NCI-H774 (cell line): Measurements from ENCODE around the gene WWC2.
"Not testable (repeated sequence)": the region's sequence is repeated elsewhere in the genome, so short reads cannot be mapped to it uniquely, and the experiment has no call there.

ENCODE experiments used
- DNase-seq: peaks from one replicate; lab custom pipeline; 2025; lab: John Stamatoyannopoulos, UW

The WWC2 gene

DNA sequence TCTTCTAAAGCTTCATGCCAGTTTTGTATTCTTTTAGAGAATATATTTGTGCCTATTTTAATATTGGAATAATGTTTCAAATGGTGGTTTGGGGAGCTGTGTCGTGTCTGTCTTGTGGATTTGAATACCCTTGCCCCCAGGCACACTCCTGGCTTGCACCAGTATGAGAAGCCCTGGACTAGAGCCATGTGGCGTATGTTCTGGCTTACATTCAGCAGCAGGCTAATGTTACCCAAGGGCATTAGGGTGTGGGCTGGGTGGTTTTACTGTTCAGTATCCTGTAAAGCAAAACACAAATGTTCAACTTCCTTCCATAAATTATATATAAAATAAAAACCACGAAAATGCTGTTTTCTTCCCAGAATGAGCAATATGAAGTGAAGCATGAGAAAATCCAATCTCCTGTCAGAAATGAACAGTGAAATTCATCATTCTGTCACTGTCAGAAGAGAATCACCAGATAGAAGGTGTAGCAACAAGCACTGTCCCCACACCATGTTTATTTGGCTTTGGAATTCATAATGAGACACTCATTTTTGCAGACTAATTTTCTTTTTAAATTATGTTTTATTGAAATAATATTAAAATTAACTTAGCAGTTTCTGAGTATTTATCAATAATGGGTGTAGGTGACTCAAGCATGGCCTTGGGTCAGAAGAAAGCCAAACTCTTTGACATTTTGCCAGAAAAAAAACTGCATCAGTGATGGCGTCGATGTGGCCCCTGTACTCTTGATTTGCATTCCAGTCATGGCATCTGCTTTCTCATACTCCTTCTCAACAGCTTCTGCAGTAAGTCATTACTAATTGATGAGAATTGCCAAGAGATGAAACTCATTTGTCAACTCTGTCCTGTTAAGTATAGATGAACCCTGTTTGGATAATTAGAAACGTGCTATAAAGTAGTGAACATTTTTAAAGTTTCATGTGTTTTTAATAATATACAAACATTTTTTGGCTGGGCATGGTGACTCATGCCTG is 43.8 kb downstream of the WWC2 start:
- DNase-seq: no peak

DNA sequence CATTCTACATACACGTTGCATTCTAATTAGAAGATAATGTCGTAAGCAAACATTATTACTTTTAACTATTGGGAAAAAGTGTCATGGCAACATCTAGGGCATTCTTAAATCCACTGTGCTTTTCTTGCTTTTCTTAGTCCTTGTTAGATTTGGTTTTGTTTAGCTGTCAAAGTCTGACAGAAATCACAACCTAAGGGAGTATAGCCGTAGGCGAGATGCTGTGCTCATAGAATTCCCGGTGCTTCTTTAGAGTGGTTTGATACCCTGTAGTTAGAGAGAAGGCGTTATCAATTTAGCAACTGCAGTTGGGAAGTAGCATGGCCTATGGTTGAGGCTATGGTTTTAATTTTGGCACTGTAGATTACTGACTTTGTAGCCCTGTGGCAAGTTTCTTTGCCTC is 45.7 kb downstream of the WWC2 start:
- no peak for DNase-seq

DNA sequence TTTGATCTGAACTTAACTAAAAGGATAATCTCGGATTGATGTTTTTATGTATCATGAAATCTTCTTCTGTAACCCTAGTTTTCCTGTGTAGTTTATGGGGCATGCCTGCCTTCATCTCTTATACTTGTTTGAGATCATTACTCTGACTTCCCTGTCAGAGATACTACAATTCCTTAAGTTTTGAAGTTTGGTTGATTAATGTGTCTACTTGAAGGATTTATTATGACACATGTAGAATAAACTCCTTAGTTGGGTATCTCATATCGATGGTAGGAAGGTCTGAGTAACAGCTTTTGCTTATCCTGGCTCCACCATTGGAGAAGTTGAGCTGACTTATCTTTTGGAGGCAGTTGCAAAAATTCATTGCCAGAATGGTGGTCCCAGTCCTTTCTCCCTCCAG is 46.7 kb downstream of the WWC2 start:
- DNase-seq: no peak

DNA sequence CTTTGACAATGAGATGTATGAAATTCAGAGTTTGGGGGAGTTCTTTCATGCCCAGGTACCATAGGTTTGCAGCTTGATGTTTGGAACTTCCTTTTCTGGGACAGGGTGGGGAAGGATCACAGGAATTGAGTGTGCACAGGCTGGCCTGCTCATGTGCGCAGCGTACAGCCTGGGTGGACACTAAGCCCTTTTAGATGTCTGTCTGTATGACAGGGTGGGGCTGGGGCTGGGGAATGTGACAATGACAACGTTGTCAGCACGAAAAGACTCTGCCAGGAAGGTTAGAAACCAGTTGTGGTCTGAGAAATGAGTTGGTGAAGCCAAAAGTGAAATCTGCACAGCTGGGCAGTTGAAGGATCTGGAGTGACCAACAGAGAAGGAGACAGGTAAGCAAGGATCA is 47.4 kb downstream of the WWC2 start:
- no peak for DNase-seq

DNA sequence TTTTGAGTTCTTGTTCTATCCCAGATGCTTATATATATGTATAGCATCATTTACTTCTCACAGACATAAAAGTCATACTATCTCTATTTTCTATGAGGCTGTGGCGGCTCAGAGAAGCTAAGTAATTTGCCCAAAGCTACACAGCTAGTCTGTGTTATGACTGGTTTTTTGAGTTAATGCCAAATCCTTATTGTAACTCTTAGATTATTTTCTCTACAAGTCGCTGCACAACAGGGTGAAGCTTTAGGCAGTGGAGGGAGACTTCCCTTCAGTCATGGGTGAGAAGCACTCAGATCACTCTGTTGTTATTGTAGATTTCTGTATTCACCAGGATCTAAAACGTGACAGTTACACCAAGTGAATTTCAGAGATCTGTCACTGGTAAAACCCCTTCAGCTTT is 48.1 kb downstream of the WWC2 start:
- DNase-seq: no peak

DNA sequence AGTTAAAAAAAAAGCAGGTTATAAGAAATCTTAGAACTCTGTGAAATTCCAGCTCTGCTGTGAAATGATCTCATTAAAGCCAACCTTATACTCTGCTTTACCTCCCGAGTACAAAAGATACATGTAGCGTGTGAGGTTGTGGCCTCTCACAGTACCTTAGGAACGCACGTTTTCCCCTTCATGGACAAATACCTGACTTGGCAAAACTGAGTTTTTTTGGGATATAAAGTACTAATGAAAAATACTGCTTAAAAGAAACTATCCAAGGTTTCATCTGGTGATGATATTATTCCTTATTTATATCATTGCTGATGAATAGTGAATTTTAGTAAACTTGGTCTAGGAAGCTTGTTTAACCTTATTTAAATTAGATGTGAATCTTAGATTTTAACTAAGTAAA is 48.9 kb downstream of the WWC2 start:
- DNase-seq: no peak

DNA sequence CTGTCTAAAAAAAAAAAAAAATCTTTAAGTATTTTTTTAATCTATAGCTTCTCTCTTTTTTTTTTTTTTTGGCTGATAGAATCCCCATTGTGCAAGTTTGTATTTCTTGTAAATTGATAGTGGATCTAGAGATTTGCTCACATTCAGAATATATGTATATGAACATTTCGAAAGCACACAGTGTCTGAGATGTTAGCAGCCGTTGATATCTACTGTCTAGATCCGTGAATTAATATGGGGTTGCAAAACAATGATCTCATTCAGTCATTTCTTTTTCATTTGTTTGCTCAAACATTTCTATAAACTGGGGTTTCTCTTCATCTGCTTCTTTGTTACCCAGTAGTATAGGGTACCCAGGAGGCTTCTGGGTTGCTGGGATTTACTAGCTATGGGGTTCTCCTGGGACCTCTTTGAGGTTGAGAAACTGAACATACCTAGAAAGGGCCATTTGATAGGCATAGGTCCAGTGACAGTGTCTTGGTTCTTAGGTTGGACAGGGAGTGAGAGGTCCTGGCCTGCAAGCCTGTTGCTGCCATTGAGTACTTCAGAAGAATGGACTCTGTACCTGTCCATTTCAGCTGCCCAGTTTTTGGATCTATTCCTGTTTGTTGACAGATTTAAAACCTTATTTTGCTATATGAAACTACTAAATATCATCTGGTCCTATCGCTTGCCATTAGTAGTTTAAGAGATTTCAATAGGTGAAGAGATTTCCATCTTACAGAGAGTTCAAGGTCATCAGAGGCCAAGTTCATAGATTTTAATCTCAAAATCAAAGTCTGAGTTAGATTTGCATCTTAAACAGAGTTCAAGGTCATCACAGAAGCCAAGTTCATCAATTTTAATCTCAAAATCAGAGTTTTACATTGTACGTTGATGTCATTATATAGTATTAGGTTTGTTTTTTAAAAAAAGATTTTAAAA is 50.8 kb downstream of the WWC2 start:
- no peak for DNase-seq

DNA sequence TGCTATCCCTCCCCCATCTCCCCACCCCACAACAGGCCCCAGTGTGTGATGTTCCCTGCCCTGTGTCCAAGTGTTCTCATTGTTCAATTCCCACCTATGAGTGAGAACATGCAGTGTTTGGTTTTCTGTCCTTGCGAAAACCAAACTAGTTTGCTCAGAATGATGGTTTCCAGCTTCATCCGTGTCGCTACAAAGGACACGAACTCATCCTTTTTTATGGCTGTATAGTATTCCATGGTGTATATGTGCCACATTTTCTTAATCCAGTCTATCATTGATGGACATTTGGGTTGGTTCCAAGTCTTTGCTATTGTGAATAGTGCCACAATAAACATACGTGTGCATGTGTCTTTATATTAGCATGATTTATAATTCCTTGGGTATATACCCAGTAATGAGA is 51.6 kb downstream of the WWC2 start:
- not testable (repeated sequence) for DNase-seq

DNA sequence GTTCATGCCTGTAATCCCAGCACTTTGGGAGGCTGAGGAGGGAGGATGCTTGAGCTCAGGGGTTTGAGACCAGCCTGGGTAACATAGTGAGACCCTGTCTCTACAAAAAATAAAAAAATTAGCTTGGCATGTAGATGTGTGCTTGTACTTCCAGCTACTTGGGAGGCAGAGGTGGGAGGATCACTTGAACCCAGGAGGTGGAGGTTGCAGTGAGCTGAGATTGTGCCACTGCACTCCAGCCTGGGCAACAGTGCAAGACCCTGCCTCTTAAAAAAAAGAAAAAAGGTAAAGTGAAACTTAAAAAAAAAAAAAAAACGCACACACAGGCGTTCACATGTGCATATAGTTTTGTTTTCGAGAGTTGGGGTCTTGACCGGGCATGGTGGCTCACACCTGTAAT is 53.2 kb downstream of the WWC2 start:
- DNase-seq: not testable (repeated sequence)

DNA sequence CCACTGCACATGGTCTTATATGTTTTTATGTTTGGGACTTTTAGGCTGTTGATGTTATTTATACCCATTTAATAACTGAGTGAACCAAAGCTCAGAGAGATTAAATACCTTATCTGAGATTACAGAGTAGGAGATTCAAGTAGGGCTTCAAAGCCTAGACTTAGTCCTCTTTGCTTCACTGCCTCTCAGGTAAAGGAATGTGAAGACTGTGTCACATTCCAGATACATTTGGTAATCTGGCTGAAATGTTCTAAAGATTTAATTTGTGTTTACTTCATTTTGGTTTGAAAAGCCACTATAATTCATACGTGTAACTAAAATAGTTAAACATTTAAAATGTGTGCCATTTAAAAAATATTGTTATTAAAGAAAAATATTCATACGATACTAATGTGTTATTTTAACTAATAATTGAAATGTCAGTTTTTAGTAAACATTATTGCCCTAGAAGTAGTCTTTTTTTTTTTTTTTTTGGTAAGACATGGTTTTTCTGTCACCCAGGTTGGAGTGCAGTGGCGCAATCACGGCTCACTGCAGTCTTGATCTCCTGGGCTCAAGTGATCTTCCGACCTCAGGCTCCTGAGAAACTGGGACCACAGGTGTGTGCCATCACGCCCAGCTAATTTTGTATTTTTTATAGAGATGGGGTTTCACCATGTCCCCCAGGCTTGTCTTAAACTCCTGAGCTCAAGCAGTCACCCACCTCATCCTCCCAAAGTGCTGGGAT is 54.3 kb downstream of the WWC2 start:
- no peak for DNase-seq

DNA sequence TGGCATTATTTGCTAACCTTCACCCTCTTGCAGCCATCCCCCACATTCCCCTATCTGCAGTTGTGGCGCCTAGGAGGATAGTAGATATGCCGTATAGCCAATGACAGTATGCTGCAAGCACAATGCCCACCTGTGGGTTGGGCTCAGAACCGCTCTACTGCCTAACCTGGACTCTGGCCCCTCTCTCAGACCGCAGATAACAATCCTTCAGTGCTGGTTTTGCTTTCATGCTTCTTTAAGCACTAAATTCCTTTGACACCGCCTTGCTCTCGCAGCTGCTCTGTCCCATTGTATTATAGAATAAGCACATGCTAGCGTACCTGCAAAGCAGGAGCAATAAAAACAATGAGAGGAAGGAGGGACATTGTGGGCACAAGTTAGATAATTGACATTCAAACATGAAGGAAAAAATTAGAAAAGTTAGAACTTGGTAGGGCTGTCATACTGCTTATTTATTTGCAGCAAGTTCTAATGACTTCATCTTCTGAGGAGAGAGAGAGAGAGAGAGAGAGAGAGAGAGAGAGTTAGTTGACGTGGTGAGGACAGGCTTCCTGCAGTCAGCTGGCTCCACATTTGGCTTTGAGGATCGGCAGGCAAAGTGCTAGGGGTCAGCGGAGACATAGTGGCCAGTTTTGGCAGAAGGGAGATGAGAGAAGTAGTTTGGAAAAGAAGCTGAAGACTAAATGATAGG is 55.8 kb downstream of the WWC2 start:
- DNase-seq: no peak

DNA sequence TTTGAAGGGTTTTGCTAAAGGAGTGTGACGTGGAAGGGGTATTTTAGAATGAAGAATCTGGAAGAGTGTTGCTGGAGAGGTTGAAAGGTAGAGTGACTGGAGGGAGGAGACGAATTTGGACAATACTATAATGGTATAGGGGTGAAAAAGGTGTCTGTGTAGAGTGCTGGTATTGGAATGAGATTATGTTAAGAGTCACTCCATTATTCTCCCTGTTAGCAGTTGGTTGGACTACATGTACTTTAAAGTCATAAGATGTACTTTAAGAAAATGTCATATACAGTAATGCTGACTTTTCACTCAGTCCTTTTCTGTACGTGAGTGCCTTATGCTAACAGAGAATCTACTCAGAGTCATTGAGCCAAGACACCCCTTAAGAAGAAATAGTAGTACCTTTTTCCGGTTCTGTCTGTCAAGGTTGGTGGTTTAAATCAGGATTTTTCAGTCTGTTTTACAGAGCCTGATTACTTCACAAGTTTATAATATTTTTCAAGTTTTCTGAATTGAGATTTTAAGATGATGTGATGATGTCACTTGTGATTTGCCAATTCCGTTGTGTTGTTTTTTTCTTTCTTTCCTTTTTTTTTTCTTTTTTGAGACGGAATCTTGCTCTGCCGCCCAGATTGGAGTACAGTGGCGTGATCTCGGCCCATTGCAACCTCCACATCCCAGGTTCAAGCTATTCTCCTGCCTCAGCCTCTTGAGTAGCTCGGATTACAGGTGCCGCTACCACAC is 56.6 kb downstream of the WWC2 start:
- DNase-seq: no peak

DNA sequence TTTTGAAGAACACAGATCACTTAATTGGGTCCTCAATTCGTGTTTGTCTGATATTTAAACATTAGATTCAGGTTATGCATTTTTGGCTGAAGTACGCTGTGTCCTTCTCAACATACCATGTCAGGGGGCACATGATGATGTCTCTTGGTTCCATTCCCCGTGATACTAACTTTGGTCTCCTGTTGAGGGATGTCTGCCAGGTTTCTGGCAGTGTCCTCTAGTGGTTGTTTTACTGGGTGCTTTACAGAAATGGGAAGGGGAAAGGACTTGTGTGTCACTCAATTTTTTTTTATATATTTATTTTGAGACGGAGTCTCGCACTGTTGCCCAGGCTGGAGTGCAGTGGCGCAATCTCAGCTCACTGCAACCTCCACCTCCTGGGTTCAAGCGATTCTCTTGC is 58.2 kb downstream of the WWC2 start:
- no peak for DNase-seq

DNA sequence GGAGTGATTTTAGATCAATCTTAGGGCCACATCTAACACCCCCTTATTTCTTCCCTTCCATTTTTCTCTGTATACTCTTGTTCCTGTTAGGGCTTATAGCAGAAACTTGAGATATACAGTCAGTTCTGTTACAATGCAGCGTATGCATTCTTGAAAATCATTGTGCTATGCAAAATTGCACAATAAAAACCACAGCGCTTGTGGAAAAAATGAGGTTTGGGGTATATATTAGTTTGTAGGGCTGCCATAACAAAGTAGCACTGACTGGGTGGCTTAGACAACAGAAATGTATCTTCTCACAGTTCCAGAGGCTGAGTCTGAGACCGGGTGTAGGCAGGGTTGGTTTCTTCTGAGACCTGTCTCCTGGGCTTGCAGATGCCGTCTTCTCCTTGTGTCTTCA is 59.0 kb downstream of the WWC2 start:
- DNase-seq: no peak

DNA sequence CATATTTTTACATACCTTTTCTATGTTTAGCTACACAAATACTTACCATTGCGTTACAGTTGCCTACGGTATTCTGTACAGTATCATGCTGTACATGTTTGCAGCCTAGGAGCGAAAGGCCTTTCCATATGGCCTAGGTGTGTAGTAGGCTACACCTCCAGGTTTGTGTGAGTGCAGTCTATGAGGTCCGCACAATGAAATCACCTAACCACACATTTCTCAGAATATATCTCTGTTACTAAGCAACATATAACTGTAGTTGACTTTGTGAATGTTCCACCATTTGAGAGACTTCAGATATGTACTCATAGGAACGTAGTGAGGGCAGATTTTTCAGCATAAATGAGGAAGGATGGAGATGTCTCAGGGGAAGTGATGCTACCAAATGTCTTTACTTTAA is 62.6 kb downstream of the WWC2 start:
- DNase-seq: no peak

DNA sequence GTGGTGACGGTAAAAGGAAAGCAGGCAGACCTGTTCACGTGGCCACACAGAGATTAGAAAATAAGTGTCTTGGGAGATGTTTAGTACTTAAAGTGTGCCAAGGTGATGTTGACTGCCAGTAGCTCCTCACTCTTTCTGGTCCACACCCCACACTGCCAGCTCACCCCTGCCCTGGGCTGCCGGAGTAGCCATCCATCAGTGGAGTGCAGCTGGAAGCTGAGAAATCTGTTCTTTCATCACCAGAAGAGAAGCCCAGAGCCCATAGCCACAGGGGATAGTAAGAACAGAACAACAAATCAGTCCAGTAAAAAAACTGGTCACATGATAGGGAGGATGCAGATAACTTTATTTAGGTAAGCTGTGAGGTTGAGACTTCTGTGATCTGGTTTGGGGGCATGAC is 64.1 kb downstream of the WWC2 start:
- no peak for DNase-seq

DNA sequence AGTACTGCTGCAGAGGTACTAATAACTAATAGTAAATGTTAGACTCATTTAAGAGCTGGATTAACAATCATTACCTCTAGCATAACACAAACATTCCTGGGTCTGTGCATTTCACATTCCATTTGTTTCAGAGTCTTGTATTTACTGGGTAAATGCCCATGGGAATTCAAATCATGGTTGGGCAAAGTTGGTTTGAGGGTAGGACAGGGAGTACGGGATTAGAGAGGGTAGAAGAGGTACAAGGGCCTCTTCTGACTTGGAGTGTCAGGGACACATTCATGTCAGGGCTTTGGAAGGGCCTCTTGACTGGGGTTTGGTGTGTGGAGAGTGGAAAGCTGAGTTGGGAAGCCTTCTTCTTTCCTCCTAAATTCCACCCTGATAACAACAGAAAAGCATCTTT is 65.9 kb downstream of the WWC2 start:
- DNase-seq: no peak

DNA sequence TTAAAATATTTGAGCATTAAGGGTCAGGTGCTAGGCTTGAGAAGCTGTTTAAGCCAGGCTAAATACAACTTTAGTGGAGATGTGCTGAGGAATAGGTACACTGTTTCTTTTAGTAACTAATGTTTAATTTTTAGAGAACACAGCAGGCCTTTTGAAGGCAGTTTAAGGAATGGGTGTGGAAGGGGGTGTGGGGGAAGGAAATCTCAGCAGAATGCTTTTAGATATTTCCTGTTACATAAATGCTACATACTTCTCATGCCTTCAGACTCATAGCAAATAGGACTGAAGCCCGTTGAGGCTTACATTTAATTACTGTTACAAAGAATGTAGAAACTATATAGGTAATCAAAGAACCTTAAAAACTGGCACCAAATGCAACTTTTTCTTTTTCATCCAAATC is 66.3 kb downstream of the WWC2 start:
- no peak for DNase-seq

DNA sequence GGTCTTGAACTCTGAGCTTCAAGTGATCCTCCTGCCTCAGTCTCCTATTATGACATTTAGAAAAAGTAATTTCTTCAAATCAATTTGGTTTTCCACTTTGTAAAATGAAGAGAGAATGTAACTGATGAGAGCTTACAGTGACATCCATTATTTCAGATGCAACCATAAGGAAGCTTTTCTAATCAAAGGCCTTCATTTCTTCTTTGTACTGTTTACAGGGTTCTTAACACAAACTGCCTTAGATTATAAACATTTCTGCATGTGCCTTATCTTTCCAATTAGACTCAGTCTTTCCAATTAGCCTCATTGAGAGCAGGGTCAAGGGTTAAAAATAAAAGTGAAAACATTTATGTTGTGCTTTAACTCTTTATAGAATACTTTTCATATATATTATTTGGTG is 71.8 kb downstream of the WWC2 start:
- DNase-seq: no peak

DNA sequence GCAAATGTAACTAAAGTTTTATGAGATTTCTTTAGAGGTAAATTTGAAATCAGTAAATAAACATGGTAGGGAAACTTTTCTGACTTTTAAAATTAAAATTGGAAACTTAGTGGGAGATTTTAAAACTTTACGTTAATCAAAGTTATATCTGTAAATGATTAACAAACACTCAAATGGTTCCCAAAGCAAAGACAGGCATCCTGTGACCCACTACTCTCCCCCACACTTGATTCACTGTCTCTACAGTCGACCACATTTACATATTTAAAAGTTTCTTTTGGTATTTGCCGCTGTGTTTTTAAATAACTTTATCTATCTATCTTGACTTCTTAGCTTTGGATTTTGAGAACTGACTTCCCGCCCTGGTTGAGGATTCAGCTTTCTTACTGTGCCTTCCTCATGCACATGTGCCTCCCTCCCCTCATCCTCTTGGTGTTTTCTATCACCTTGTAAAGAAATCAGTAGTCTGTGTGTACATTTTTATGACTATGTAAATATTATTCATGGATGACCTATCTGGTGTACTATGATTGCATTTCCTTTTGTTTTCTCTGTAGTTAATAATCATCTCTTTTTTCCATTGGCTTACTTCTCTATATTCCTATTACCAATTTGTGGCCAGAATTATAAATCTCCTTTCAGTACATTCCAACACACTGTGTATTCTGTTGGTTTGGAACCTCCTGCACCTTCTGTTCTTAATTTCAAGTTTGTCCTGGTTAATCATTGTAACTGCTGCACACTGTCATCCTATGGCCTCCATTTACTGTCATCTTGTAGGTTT is 72.6 kb downstream of the WWC2 start:
- DNase-seq: no peak
